Heart right ventricle (tissue), 16 donors: ENCODE results near the gene DTX1. TPM values are rescaled to one million over a fixed set of nuclear protein-coding genes. Genes with fewer than 3 reads are reported as not detected.

Source experiments
- ATAC-seq, 8 donors: fragments of 200-7000 bp; cut with Tn5 transposase; one replicate each; pipeline ENCODE4 v1.9.1; 2020; ENCODE audit warnings: mild to moderate bottlenecking in 8 of 8, moderate library complexity in 8 of 8, moderate number of reproducible peaks in 1 of 8
- DNase-seq, 2 donors: peaks; one replicate each; pipeline ENCODE4 v3.0.0-alpha.2; 2020
- H3K27ac ChIP-seq, 10 donors: fragments of 200-600 bp; sonication (generic) in 2 of 10; one replicate each; pipeline versions ENCODE4 v1.5.0 to v1.8.0; 2020 to 2022; ENCODE audit warnings: mild to moderate bottlenecking in 3 of 10
- H3K27me3 ChIP-seq, 7 donors: fragments of 200-600 bp; one replicate each; pipeline ENCODE4 v1.8.0; 2021 to 2022; ENCODE audit warnings: mild to moderate bottlenecking in 2 of 7
- H3K36me3 ChIP-seq, 9 donors: fragments of 200-600 bp; sonication (generic) in 1 of 9; one replicate each; pipeline versions ENCODE4 v1.5.0 to v1.8.0; 2020 to 2022; ENCODE audit warnings: mild to moderate bottlenecking in 2 of 9
- H3K4me1 ChIP-seq, 9 donors: fragments of 200-600 bp; sonication (generic) in 1 of 9; one replicate each; pipeline versions ENCODE4 v1.5.0 to v1.8.0; 2020 to 2022; ENCODE audit warnings: mild to moderate bottlenecking in 4 of 9
- H3K4me3 ChIP-seq, 10 donors: fragments of 200-600 bp; sonication (generic) in 2 of 10; one replicate each; pipeline versions ENCODE4 v1.5.0 to v1.8.0; 2020 to 2022; ENCODE audit warnings: mild to moderate bottlenecking in 7 of 10, moderate library complexity in 2 of 10
- H3K9me3 ChIP-seq, 11 donors: fragments of 200-600 bp in 10 of 11; sonication (generic) in 2 of 11; one replicate each; pipeline versions ENCODE4 v1.5.0 to v1.8.0; 2013 to 2022; ENCODE audit warnings: mild to moderate bottlenecking in 2 of 11, control low read depth in 1 of 11, moderate library complexity in 1 of 11
- whole genome bisulfite sequencing, 2 donors: extraction: QIAGEN DNeasy Blood & Tissue Kit; methylation state at CpG; one replicate each; pipeline ENCODE4 v1.1.7; 2013; ENCODE audit warnings: inconsistent platforms in 1 of 2; 5-methylcytosine and 5-hydroxymethylcytosine counted together
- intact Hi-C, 10 donors: fragments of 100-400 bp; cut with DNase I; formaldehyde crosslinking; loops; one replicate each; pipeline versions ENCODE4 v1.11.1 to v1.14.2; 2022
- polyA plus RNA-seq, 2 donors: library from polyadenylated mRNA; stranded (reverse); fragments of 200-250 nt; gene quantifications; one replicate each; pipeline ENCODE4 v1.2.3, GENCODE V29; 2013
- total RNA-seq, 10 donors: library from RNA; stranded (reverse); fragmentation: NEBNext Ultra II Directional in 3 of 10; extraction: Animal tissue kit (Norgen Biotek cat#: 25700) in 3 of 10; gene quantifications; one replicate each; pipeline versions ENCODE4 v1.2.1 to v1.2.4, GENCODE V29; 2021 to 2023
- TF ChIP-seq, protein P1 (sequence below), 9 donors: fragments of 200-600 bp; sonication (generic) in 2 of 9; IDR thresholded peaks; one replicate each; pipeline versions ENCODE4 v1.5.0 to v1.8.0; 2021 to 2022; ENCODE audit warnings: antibody characterized with exemption in 9 of 9, mild to moderate bottlenecking in 5 of 9, moderate library complexity in 1 of 9
- donor health status: Arrhythmogenic right ventricular cardiomyopathy.
- donor health status: ischemic (EF 13 %, LVEDD 7.1; RV severe dilation, severe dysfunction).
- donor health status: healthy with polysubstance abuse.
- donor health status: DM: no; HTN: yes; CAD: no.
- donor health status: DM: no; HTN: no; CAD: no.
- donor health status: ischemic (EF 25% LVEDD 6.9; RV normal size, moderate dysfunction).
- donor health status: ischemic (EF 25% LVEDD 5.7; RV mildly dilated, moderate dysfunction).
- donor health status: healthy.
- donor health status: DM: yes; HTN: yes; CAD: no.
- donor health status: Ischemic cardiomyopathy.
- donor health status: ischemic (EF 35%, LVEDD 5.7; RV mildly dilated, moderate dysfunction).
- donor health status: nonischemic (EF 11% LVEDD 7.7; RV severe dilation, severe dysfunction).
- donor health status: DM: yes; HTN: yes; CAD: no.
- donor health status: PGD.
- donor health status: ischemic (EF 29% LVEDD 5.4; RV normal size, mild dysfunction).
- donor health status: nonischemic (EF 23%, LVEDD 6.1; RV moderate dilation, normal function).

Gene DTX1
- total and polyA plus RNA-seq, 12 donors: 0.94 to 6.4 (median 1.5) TPM

DNA sequence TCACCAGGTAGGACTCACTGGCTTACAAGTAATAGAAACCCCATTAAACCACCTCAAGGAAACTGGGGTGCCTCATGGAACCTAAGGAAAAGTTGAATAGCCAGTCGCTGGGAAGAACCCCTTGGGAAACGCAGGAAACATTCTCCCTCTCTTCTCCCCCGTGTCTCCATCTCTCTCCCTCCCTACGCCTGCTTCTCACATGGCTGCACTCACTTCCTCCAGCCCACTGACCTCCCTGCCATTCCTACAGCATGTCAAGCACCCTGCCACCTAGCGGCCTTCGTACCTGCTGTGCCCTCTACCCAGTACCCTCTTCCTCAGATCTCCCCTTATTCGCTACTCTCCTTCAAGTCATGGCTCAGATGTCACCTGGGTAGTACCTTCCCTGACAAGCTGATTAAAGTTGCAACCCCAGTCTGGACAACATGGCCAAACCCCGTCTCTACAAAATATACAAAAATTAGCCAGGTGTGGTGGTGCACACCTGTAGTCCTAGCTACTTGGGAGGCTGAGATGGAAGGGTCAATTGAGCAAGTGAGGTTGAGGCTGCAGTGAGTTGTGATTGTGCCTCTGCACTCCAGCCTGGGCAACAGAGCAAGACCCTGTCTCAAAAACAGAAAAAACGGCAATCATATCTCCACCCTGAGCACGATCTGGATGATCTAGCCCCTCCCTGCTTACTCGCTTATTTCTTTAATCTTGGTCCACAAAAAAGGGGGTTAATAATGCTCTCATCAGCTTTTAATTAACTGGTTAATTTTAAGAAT, 6.4 kb upstream of the DTX1 start:
- TF ChIP-seq, protein P1, sequence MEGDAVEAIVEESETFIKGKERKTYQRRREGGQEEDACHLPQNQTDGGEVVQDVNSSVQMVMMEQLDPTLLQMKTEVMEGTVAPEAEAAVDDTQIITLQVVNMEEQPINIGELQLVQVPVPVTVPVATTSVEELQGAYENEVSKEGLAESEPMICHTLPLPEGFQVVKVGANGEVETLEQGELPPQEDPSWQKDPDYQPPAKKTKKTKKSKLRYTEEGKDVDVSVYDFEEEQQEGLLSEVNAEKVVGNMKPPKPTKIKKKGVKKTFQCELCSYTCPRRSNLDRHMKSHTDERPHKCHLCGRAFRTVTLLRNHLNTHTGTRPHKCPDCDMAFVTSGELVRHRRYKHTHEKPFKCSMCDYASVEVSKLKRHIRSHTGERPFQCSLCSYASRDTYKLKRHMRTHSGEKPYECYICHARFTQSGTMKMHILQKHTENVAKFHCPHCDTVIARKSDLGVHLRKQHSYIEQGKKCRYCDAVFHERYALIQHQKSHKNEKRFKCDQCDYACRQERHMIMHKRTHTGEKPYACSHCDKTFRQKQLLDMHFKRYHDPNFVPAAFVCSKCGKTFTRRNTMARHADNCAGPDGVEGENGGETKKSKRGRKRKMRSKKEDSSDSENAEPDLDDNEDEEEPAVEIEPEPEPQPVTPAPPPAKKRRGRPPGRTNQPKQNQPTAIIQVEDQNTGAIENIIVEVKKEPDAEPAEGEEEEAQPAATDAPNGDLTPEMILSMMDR (IDR thresholded peaks at IDR 0.05): peak in 3 of 9 donors; percentile 12 to 31 (median 23)
- Histone ChIP-seq H3K27ac (no peak overlapping the region), H3K36me3 (no peaks in the 10 kb centered on the region), H3K4me1 (no peaks in the 10 kb centered on the region), H3K27me3 (peaks cover 0 to 50% (median 17%) of the 10 kb centered on the region in 7 donors), H3K9me3 (no peaks in the 10 kb centered on the region), H3K4me3 (no peak overlapping the region)
- no peak for DNase-seq
- peak in 1 of 8 donors; percentile 48 for ATAC-seq
- intact Hi-C loops: loop anchor here (2.0 to 10.0 kb wide), 9 partner anchors 47 to 125 kb away; no protein-coding TSS in a partner anchor
- WGBS, 2 donors: 45 to 52% methylated on average over 11 of the region's 11 CpGs

DNA sequence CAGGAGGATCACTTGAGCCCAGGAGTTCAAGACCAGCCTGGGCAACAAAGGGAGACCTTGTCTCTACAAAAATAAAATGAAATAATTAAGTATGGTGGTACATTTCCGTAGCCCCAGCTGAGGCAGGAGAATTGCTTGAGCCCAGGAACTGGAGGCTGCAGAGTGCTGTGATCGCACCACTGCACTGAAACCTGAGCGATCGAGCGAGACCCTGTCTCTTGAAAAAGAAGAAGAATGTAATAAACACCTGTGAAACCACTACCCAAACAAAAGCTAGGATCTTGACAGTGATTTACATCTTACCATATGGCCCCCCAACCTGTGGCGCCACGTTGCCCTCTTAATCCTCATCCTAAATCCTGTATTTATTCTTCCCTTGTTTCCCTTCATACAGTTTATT, 5.7 kb upstream of the DTX1 start:
- no peak for ATAC-seq
- intact Hi-C loops: loop anchor here in 4 of 10 donors (5.0 to 10.0 kb wide), 2 partner anchors 102 to 104 kb away; no protein-coding TSS in a partner anchor
- DNase-seq: no peak
- TF ChIP-seq, protein P1 (IDR thresholded peaks at IDR 0.05): no peak
- Histone ChIP-seq H3K27me3 (peaks cover 0 to 52% (median 20%) of the 10 kb centered on the region in 7 donors), H3K27ac (no peak overlapping the region), H3K9me3 (no peaks in the 10 kb centered on the region), H3K36me3 (no peaks in the 10 kb centered on the region), H3K4me3 (no peak overlapping the region), H3K4me1 (no peaks in the 10 kb centered on the region)
- WGBS, 2 donors: 89 to 90% methylated on average over 7 of the region's 7 CpGs

DNA sequence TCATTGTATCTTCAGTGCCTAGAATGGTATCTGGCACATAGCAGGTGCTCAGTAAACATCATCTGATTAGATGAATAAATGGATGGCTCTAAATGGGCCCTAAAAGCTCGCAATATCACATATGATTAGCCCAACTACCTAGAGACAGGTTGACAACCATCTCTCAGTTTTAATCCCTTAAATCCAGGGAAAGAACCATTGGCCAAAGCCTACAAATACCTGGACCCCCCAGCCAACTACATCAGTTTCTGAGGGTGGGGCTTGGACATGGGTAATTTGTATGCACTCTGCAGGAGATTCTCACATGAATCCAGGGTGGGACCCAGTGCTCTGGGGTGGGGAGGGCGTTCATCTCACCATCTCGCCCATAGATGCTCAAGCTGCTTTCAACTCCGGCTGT, 4.8 kb upstream of the DTX1 start:
- H3K9me3 ChIP-seq: no peaks in the 10 kb centered on the region
- DNase-seq (no peak), ATAC-seq (no peak)
- H3K27me3 ChIP-seq: peaks cover 0 to 62% (median 30%) of the 10 kb centered on the region in 7 donors
- intact Hi-C loops: loop anchor here in 4 of 10 donors (5.0 to 10.0 kb wide), 2 partner anchors 101 to 103 kb away; no protein-coding TSS in a partner anchor
- no peaks in the 10 kb centered on the region for H3K36me3 ChIP-seq
- peaks cover 0 to 6% (median 5%) of the 10 kb centered on the region in 9 donors for H3K4me1 ChIP-seq
- no peak overlapping the region for H3K4me3 ChIP-seq
- 87 to 89% methylated on average over 4 of the region's 4 CpGs for WGBS, 2 donors
- no peak overlapping the region for H3K27ac ChIP-seq
- TF ChIP-seq, protein P1 (IDR thresholded peaks at IDR 0.05): no peak

DNA sequence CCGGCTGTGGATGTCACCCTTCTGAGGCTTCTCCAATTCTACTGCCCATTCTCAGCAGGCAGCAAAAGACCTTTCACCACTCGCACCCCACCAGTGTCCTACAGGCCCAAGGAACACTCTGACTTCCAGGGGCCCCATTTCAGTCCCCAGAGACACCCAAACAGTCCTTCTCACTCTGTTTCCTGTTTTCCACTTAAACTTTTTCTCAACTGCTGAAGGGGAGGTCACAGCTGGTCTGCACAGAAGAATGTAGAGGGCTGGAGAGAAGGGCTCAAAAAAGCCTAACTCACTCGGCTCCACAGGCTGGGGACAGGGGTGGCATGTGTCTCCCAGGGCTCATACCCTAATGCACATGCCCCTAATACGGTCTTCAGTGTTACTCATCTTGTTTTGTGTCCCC, 4.2 kb upstream of the DTX1 start:
- TF ChIP-seq, protein P1 (IDR thresholded peaks at IDR 0.05): no peak
- Histone ChIP-seq H3K4me3 (no peak overlapping the region), H3K27me3 (peaks cover 0 to 68% (median 35%) of the 10 kb centered on the region in 7 donors), H3K36me3 (no peaks in the 10 kb centered on the region), H3K4me1 (peaks cover 0 to 12% (median 9%) of the 10 kb centered on the region in 9 donors), H3K27ac (no peak overlapping the region), H3K9me3 (no peaks in the 10 kb centered on the region)
- WGBS, 2 donors: 57 to 63% methylated on average over 4 of the region's 4 CpGs
- intact Hi-C loops: loop anchor here in 4 of 10 donors (5.0 to 10.0 kb wide), 2 partner anchors 100 to 102 kb away; no protein-coding TSS in a partner anchor
- ATAC-seq: no peak
- DNase-seq: no peak
